HEK293T (cell line): Measurements from ENCODE around the gene CPNE2.
"Not testable (repeated sequence)": the region's sequence is repeated elsewhere in the genome, so short reads cannot be mapped to it uniquely, and the experiment has no call there.

Experiments used
- CTCF ChIA-PET: fragments of 350-600 bp; formaldehyde crosslinking; extraction: SDS; loops from one replicate; lab custom pipeline; 2021; ENCODE audit warnings: antibody characterized with exemption, inconsistent platforms; lab: Yijun Ruan, JAX
- POLR2A ChIA-PET: fragments of 350-600 bp; formaldehyde crosslinking; extraction: SDS; loops from one replicate; lab custom pipeline; 2020; ENCODE audit warnings: antibody characterized with exemption, inconsistent platforms; lab: Yijun Ruan, JAX
- DNase-seq: peaks from one replicate; pipeline ENCODE4 v3.0.0; 2012; ENCODE audit warnings: mixed read lengths; ENCODE audit errors: extremely low spot score
- ARNT ChIP-seq: fragments of 450-650 bp; IDR thresholded peaks from 2 replicates; pipeline ENCODE4 v1.6.1; 2017; ENCODE audit warnings: mild to moderate bottlenecking
- BHLHE40 ChIP-seq: fragments of 450-650 bp; IDR thresholded peaks from 2 replicates; pipeline ENCODE4 v1.6.1; 2016; ENCODE audit warnings: mild to moderate bottlenecking, moderate library complexity, borderline replicate concordance
- CTBP1 ChIP-seq: fragments of 450-650 bp; IDR thresholded peaks from 2 replicates; pipeline ENCODE4 v1.6.1; 2016; ENCODE audit warnings: borderline replicate concordance
- ELF4 ChIP-seq: fragments of 450-650 bp; IDR thresholded peaks from 2 replicates; pipeline ENCODE4 v1.6.1; 2017; ENCODE audit warnings: antibody characterized with exemption
- FOXA1 ChIP-seq: fragments of 450-650 bp; IDR thresholded peaks from 2 replicates; pipeline ENCODE4 v1.6.1; 2016; ENCODE audit warnings: mild to moderate bottlenecking
- FOXK2 ChIP-seq: fragments of 450-650 bp; IDR thresholded peaks from 2 replicates; pipeline ENCODE4 v1.6.1; 2016; ENCODE audit warnings: mild to moderate bottlenecking
- FOXM1 ChIP-seq: fragments of 450-650 bp; IDR thresholded peaks from 2 replicates; pipeline ENCODE4 v1.6.1; 2017; ENCODE audit warnings: mild to moderate bottlenecking, borderline replicate concordance
- HDGF ChIP-seq: fragments of 450-650 bp; IDR thresholded peaks from 2 replicates; pipeline ENCODE4 v1.6.1; 2017; ENCODE audit warnings: antibody characterized with exemption, borderline replicate concordance
- L3MBTL2 ChIP-seq: fragments of 450-650 bp; conservative IDR thresholded peaks from 2 replicates; pipeline ENCODE4 v1.6.1; 2016; ENCODE audit warnings: mild to moderate bottlenecking
- LEF1 ChIP-seq: fragments of 450-650 bp; IDR thresholded peaks from 2 replicates; pipeline ENCODE4 v1.6.1; 2017; ENCODE audit warnings: mild to moderate bottlenecking, borderline replicate concordance
- NFRKB ChIP-seq: fragments of 450-650 bp; IDR thresholded peaks from 2 replicates; pipeline ENCODE4 v1.6.1; 2016; ENCODE audit warnings: mild to moderate bottlenecking, moderate library complexity
- PKNOX1 ChIP-seq: fragments of 450-650 bp; IDR thresholded peaks from 2 replicates; pipeline ENCODE4 v1.6.1; 2016
- SP1 ChIP-seq: fragments of 450-650 bp; IDR thresholded peaks from 2 replicates; pipeline ENCODE4 v1.6.1; 2017
- SUZ12 ChIP-seq: fragments of 450-650 bp; IDR thresholded peaks from 2 replicates; pipeline ENCODE4 v1.6.1; 2016; ENCODE audit warnings: mild to moderate bottlenecking
- TARDBP ChIP-seq: fragments of 450-650 bp; IDR thresholded peaks from 2 replicates; pipeline ENCODE4 v1.6.1; 2016
- ZNF384 ChIP-seq: fragments of 450-650 bp; IDR thresholded peaks from 2 replicates; pipeline ENCODE4 v1.6.1; 2016

Gene CPNE2

GRCh38 chr16:57107321-57107922 lies 15.0 kb downstream of the CPNE2 start:
- ChIA-PET CTCF (interaction anchor here (0.6 to 1.3 kb wide), 2 partner anchors 15 to 113 kb away, joined by 3 to 4 read pairs; partner anchors contain the start of gene CPNE2), POLR2A (interaction anchor here (1.2 kb wide), 1 partner anchor 15 kb away, joined by 3 read pairs; the partner anchor contains the start of gene CPNE2)
- no peak for DNase-seq
- no peak for TF ChIP-seq ELF4
- no peak for TF ChIP-seq BHLHE40
- no peak for TF ChIP-seq HDGF

GRCh38 chr16:57108432-57108831 lies 16.0 kb downstream of the CPNE2 start:
- no peak for DNase-seq
- CTCF ChIA-PET = interaction anchor here (1.3 kb wide), 1 partner anchor 16 kb away, joined by 4 read pairs; the partner anchor contains the start of gene CPNE2
- POLR2A ChIA-PET = no interaction called here
- TF ChIP-seq FOXK2 (no peak), SUZ12 (no peak), BHLHE40 (no peak), NFRKB (no peak), ELF4 (no peak), HDGF (no peak), CTBP1 (no peak)

GRCh38 chr16:57109259-57110105 lies 17.1 kb downstream of the CPNE2 start:
- DNase-seq, CTCF ChIA-PET, POLR2A ChIA-PET: not testable (repeated sequence)

- no peak for DNase-seq
- ChIA-PET CTCF (no interaction called here), POLR2A (no interaction called here)
- no peak for TF ChIP-seq L3MBTL2
- TF ChIP-seq NFRKB = no peak
- no peak for TF ChIP-seq LEF1
- TF ChIP-seq ZNF384 = no peak
- TF ChIP-seq SP1 = no peak
- TF ChIP-seq FOXA1 = no peak
- no peak for TF ChIP-seq PKNOX1
- no peak for TF ChIP-seq HDGF
- TF ChIP-seq CTBP1 = no peak
- TF ChIP-seq BHLHE40 = no peak
- TF ChIP-seq FOXM1 = no peak
- no peak for TF ChIP-seq FOXK2
- no peak for TF ChIP-seq ARNT
- TF ChIP-seq TARDBP = no peak
- no peak for TF ChIP-seq SUZ12
- no peak for TF ChIP-seq ELF4
Observed at GRCh38 chr16:57110937-57111336, 18.6 kb downstream of the CPNE2 start.

GRCh38 chr16:57111420-57111819 lies 19.0 kb downstream of the CPNE2 start:
- TF ChIP-seq SUZ12 (no peak), ZNF384 (no peak)
- ChIA-PET POLR2A (no interaction called here), CTCF (no interaction called here)
- DNase-seq = no peak

- CTCF ChIA-PET = no interaction called here
- POLR2A ChIA-PET = no interaction called here
- TF ChIP-seq HDGF = no peak
- no peak for TF ChIP-seq TARDBP
- no peak for TF ChIP-seq SUZ12
- TF ChIP-seq ZNF384 = no peak
- TF ChIP-seq CTBP1 = no peak
- TF ChIP-seq FOXA1 = no peak
- no peak for TF ChIP-seq NFRKB
- no peak for TF ChIP-seq BHLHE40
- TF ChIP-seq PKNOX1 = no peak
- no peak for TF ChIP-seq ELF4
- no peak for TF ChIP-seq FOXM1
- TF ChIP-seq ARNT = no peak
- TF ChIP-seq FOXK2 = no peak
- DNase-seq = no peak
Observed at GRCh38 chr16:57112403-57113041, 20.1 kb downstream of the CPNE2 start.

GRCh38 chr16:57113042-57113453 lies 20.7 kb downstream of the CPNE2 start:
- DNase-seq = no peak
- ChIA-PET POLR2A (interaction anchor here (1.0 kb wide), 1 partner anchor 21 kb away, joined by 3 read pairs; the partner anchor contains the start of gene CPNE2), CTCF (no interaction called here)
- TF ChIP-seq NFRKB = no peak
